Gastroesophageal sphincter (tissue), 4 donors: ENCODE measurements around the gene SOD2. TPM values are rescaled to one million over a fixed set of nuclear protein-coding genes. Genes with fewer than 3 reads are reported as not detected.

Experiments
- ATAC-seq: fragments of 150-250 bp; one replicate; pipeline ENCODE4 v1.9.1; 2016; ENCODE audit warnings: mild to moderate bottlenecking, moderate library complexity
- H3K27ac ChIP-seq, 4 donors: fragments of 200-600 bp; sonication (generic) in 3 of 4; 1 replicate in 3 of 4; 2 replicates in 1 of 4; pipeline ENCODE4 v1.5.1; 2016 to 2019
- H3K27me3 ChIP-seq: fragments of 200-600 bp; sonication (generic); one replicate; pipeline ENCODE4 v1.5.1; 2019
- H3K36me3 ChIP-seq, 2 donors: fragments of 200-600 bp; sonication (generic); one replicate each; pipeline ENCODE4 v1.5.1; 2019; ENCODE audit warnings: control low read depth in 1 of 2
- H3K4me1 ChIP-seq, 3 donors: fragments of 200-600 bp; sonication (generic); 1 replicate in 2 of 3; 2 replicates in 1 of 3; pipeline ENCODE4 v1.5.1; 2016 to 2019; ENCODE audit warnings: control low read depth in 2 of 3
- H3K4me3 ChIP-seq, 2 donors: fragments of 200-600 bp; sonication (generic); one replicate each; pipeline ENCODE4 v1.5.1; 2019; ENCODE audit warnings: mild to moderate bottlenecking in 1 of 2, moderate library complexity in 1 of 2
- H3K9me3 ChIP-seq, 3 donors: fragments of 200-600 bp; sonication (generic); one replicate each; pipeline ENCODE4 v1.5.1; 2017 to 2019; ENCODE audit warnings: control low read depth in 2 of 3
- EP300 ChIP-seq: sonication (generic); formaldehyde crosslinking; IDR thresholded peaks from one replicate; pipeline ENCODE4 v1.6.1; 2017; ENCODE audit warnings: antibody characterized with exemption, mild to moderate bottlenecking
- POLR2A ChIP-seq, 2 donors: fragments of 450-650 bp; IDR thresholded peaks; one replicate each; pipeline ENCODE4 v1.6.1; 2017; ENCODE audit warnings: antibody characterized with exemption in 2 of 2, mild to moderate bottlenecking in 2 of 2, moderate library complexity in 1 of 2
- POLR2AphosphoS5 ChIP-seq: sonication (generic); formaldehyde crosslinking; IDR thresholded peaks from one replicate; pipeline ENCODE4 v1.6.1; 2017; ENCODE audit warnings: antibody characterized with exemption
- WGBS, 2 donors: methylation state at CpG; one replicate each; pipeline ENCODE4 v1.1.5; 2018; ENCODE audit warnings: low coverage in 1 of 2; 5-methylcytosine and 5-hydroxymethylcytosine counted together
- small RNA-seq, 4 donors: library from RNA; depleted of rRNA; stranded (forward); fragments of <200 nt; gene quantifications; one replicate each; pipeline ENCODE3, GENCODE V24; 2016
- total RNA-seq, 4 donors: library from RNA; depleted of rRNA; stranded (reverse); fragments of >200 nt; gene quantifications; one replicate each; pipeline ENCODE4 v1.1.0, GENCODE V29; 2016
- TF ChIP-seq, protein P1 (sequence below), 4 experiments: fragments of 200-600 bp in 2 of 4; fragments of 450-650 bp in 2 of 4; sonication (generic) in 1 of 4; IDR thresholded peaks; one replicate each; pipeline ENCODE4 v1.5.1; 2017 to 2019; ENCODE audit warnings: antibody characterized with exemption in 4 of 4, mild to moderate bottlenecking in 2 of 4, moderate library complexity in 2 of 4

Gene SOD2
- total RNA-seq, 4 donors from 2014 or later, result 256 to 921 (median 488) TPM

DNA sequence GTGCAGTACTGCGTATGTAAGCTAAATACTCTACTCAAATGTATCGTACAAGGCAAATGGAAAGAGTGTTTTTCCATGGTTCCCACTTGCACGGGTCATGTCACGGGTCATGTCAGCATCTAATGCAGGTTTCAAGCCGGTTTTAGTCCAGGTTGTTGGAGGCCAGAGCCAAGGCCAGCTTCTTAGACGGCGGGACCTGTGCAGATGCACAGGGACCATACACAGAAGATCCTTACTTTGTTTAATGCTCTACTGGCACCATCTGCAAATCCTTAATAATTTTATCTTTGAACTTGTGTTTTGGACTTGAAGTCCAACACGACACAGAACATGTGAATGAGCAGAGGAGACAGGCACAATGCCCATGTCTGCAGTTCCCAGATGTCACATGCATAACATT lies 42.7 kb downstream of the SOD2 start:
- H3K27ac ChIP-seq, result no peak overlapping the region
- 87 to 100% methylated on average over 5 to 7 of the region's 8 CpGs for WGBS, 2 donors
- ATAC-seq, result no peak

DNA sequence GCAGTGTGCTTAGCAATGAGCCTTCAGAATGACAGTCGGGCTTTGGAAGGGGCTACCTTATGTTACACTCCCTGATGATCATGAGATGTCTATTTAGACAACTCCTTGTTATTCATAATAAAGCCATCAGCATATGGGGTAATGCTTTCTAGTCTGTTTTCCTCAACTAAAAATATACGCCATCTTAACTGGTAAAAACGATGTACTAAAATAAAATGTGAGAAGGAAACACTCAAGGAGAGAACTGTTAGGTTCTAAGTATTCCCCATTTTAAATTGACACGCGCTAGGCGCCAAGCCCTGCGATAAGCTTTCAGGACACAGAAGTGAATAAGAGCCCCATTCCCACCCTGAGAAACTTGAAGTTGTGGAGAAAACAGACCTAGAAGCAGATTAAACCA lies 43.6 kb downstream of the SOD2 start:
- Histone ChIP-seq H3K27me3 (no peaks in the 10 kb centered on the region), H3K4me1 (no peaks in the 10 kb centered on the region), H3K36me3 (no peaks in the 10 kb centered on the region), H3K4me3 (no peak overlapping the region), H3K27ac (no peak overlapping the region), H3K9me3 (no peaks in the 10 kb centered on the region)
- 90 to 97% methylated on average over 7 of the region's 7 CpGs for WGBS, 2 donors
- ATAC-seq, result no peak
- TF ChIP-seq, protein P1, sequence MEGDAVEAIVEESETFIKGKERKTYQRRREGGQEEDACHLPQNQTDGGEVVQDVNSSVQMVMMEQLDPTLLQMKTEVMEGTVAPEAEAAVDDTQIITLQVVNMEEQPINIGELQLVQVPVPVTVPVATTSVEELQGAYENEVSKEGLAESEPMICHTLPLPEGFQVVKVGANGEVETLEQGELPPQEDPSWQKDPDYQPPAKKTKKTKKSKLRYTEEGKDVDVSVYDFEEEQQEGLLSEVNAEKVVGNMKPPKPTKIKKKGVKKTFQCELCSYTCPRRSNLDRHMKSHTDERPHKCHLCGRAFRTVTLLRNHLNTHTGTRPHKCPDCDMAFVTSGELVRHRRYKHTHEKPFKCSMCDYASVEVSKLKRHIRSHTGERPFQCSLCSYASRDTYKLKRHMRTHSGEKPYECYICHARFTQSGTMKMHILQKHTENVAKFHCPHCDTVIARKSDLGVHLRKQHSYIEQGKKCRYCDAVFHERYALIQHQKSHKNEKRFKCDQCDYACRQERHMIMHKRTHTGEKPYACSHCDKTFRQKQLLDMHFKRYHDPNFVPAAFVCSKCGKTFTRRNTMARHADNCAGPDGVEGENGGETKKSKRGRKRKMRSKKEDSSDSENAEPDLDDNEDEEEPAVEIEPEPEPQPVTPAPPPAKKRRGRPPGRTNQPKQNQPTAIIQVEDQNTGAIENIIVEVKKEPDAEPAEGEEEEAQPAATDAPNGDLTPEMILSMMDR (IDR thresholded peaks at IDR 0.05), result no peak
- TF ChIP-seq POLR2AphosphoS5 (no peak), EP300 (no peak), POLR2A (IDR thresholded peaks at IDR 0.05) (no peak)

More for the DNA sequence above, 42.7 kb downstream of the SOD2 start:
- TF ChIP-seq, protein P1 (IDR thresholded peaks at IDR 0.05), result no peak
- TF ChIP-seq POLR2A (IDR thresholded peaks at IDR 0.05) (no peak), POLR2AphosphoS5 (no peak), EP300 (no peak)
- no peaks in the 10 kb centered on the region for H3K27me3 ChIP-seq
- H3K4me1 ChIP-seq, result no peaks in the 10 kb centered on the region
- H3K36me3 ChIP-seq, result no peaks in the 10 kb centered on the region
- H3K9me3 ChIP-seq, result no peaks in the 10 kb centered on the region
- H3K4me3 ChIP-seq, result no peak overlapping the region

DNA sequence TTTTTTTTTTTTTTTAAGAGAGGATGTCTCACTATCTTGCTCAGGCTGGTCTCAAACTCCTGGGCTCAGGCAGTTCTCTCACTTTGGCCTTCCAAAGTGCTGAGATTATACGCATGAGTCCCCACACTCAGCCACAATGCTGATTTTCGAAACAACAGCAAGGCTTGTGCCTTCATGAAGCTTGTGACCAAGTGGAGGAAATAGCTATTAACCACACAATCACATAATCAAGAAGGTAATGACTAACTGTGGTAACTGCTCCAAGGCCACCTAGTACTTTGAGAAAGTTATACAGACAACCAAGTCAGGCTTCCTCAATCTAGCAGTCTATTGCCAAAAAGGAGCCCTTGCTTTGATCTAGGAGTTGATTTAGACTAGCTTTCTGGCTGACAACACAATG lies 46.3 kb downstream of the SOD2 start:
- H3K9me3 ChIP-seq, result no peaks in the 10 kb centered on the region
- H3K4me3 ChIP-seq, result no peak overlapping the region
- 86% methylated on average over 1 of the region's 2 CpGs; no CpG with 5 or more reads in 1 of the 2 donors for WGBS, 2 donors
- TF ChIP-seq POLR2A (IDR thresholded peaks at IDR 0.05) (no peak), POLR2AphosphoS5 (no peak), EP300 (no peak)
- TF ChIP-seq, protein P1 (IDR thresholded peaks at IDR 0.05), result no peak
- H3K27ac ChIP-seq, result no peak overlapping the region
- H3K4me1 ChIP-seq, result no peaks in the 10 kb centered on the region
- no peak for ATAC-seq
- H3K36me3 ChIP-seq, result peaks cover 0 to 3% of the 10 kb centered on the region in 2 donors
- no peaks in the 10 kb centered on the region for H3K27me3 ChIP-seq

DNA sequence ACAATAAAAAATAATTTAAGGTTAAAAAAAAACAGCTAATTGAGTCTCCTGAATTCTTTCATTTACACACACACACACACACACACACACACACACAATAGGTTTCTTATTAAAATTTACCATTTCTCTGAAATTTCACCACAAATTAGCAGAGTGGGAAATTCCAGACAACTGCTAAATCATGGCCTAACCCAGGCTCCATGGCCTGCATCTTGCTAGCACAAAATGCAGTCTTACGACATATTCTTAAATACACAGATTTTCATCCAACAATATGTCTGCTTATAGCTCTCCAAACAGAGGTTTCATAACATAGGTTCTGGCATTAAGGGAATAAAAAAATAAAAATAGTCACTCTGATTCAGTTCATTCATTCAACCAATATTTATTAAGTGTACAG lies 46.9 kb downstream of the SOD2 start:
- ATAC-seq, result no peak
- Histone ChIP-seq H3K27ac (no peak overlapping the region), H3K4me1 (no peaks in the 10 kb centered on the region), H3K36me3 (peaks cover 0 to 3% of the 10 kb centered on the region in 2 donors), H3K9me3 (no peaks in the 10 kb centered on the region), H3K27me3 (no peaks in the 10 kb centered on the region), H3K4me3 (no peak overlapping the region)
- TF ChIP-seq POLR2A (IDR thresholded peaks at IDR 0.05) (no peak), POLR2AphosphoS5 (no peak), EP300 (no peak)
- TF ChIP-seq, protein P1 (IDR thresholded peaks at IDR 0.05), result no peak
- WGBS, 2 donors, result 92 to 100% methylated on average over 1 of the region's 1 CpG

DNA sequence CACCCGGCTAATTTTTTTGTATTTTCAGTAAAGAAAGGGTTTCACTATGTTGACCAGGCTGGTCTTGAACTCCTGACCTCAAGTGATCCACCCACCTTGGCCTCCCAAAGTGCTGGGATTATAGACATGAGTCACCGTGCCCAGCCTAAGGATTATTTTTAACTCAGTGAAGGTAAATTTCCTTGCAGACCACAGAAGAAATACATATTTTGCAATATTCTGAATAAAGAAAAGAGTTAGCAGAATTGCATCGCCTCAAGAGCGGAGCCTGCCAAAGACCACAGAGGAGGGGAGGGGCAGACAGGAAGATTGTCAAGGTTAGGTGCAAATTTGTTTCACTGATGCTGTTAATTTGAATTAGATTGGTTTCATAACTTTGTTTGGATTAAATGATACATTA lies 47.4 kb downstream of the SOD2 start:
- WGBS, 2 donors, result 87 to 93% methylated on average over 2 to 3 of the region's 4 CpGs
- H3K27ac ChIP-seq, result no peak overlapping the region
- H3K9me3 ChIP-seq, result no peaks in the 10 kb centered on the region
- ATAC-seq, result no peak
- no peak overlapping the region for H3K4me3 ChIP-seq
- H3K27me3 ChIP-seq, result no peaks in the 10 kb centered on the region
- TF ChIP-seq, protein P1 (IDR thresholded peaks at IDR 0.05), result no peak
- TF ChIP-seq POLR2AphosphoS5 (no peak), POLR2A (IDR thresholded peaks at IDR 0.05) (no peak), EP300 (no peak)
- H3K36me3 ChIP-seq, result peaks cover 0 to 3% of the 10 kb centered on the region in 2 donors
- no peaks in the 10 kb centered on the region for H3K4me1 ChIP-seq

Small RNAs within 50 kb of the gene (small RNA-seq; reads per million reads assigned to genes)
- 0 reads per million in 4 donors for gene RNU4ATAC18P

Other genes starting within 250 kb of the SOD2 start
- gene WTAP, start 34.3 kb upstream of the SOD2 start, total RNA-seq, result 100 to 1,000 TPM in 1 of 4 donors, 10 to 100 TPM in 3; 52.1 to 123 (median 79.9) TPM
- gene ACAT2, start 68.8 kb upstream of the SOD2 start, total RNA-seq, result 10 to 100 TPM in 2 of 4 donors, 1 to 10 TPM in 2; 3.1 to 11.7 (median 9.1) TPM
- gene TCP1, start 96.4 kb upstream of the SOD2 start, total RNA-seq, result 100 to 1,000 TPM; 129 to 147 (median 138) TPM
- gene MRPL18, start 97.2 kb upstream of the SOD2 start, total RNA-seq, result 100 to 1,000 TPM in 1 of 4 donors, 10 to 100 TPM in 3; 58.0 to 107 (median 66.3) TPM
- gene PNLDC1, start 107.0 kb upstream of the SOD2 start, total RNA-seq, result under 1 TPM in 1 of 4 donors, not detected in 3; 0.47 TPM
- not detected for gene MAS1, start 197.7 kb upstream of the SOD2 start, total RNA-seq